ENCODE measurements around the gene ETAA1.

ETAA1 gene

GRCh38 chr2:67397143-67397986 lies at the start of gene ETAA1:
Gene ETAA1 (plus strand): TSS chr2:67397333. CDS start chr2:67397449, 116 bp downstream.
- peak; percentile 87 for DNase-seq

DNA sequence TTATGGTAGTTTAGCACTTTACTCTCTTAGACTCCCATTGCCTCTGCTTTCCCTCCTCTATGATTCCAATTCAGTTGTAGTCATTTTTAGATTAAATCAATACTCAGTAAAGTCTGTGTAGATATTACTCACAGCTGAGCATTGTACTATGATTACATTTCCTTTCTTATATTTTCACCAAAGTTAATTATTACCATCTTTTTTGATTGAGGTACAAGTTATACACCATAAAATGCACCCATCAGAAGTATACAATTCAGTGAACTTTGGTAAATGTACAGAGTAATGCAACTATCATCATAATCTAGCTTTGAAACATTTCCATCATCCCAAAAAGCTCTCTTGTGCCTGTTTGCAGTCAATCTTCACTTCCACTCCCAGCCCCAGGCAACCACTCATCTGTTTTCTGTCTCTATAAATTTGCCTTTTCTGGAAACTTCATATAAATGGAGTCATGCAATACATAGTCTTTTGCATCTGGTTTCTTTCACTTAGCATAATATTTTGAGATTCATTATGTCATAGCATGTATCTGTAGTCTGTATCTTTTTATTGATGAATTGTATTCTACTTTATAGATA lies 30.2 kb upstream of the ETAA1 start:
- no peak for DNase-seq

DNA sequence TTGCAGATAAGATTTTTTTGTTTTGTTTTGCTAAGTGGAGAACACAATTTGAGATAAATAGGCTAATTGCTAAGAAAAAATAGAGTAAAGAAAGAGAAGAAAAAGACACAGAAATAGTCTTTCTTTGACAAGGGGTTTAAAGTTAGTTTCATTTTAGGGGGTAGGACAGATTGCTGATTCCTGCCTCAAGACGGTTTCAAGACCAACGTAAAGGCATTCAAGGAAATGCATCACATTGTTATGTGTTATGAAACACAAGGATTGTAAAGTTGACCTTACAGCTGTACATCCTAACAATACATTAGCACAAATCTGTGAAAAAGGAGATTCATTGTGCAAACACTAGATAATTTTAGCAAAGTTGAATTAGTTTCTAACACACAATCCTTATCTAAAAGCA lies 22.7 kb upstream of the ETAA1 start:
- DNase-seq: no peak

DNA sequence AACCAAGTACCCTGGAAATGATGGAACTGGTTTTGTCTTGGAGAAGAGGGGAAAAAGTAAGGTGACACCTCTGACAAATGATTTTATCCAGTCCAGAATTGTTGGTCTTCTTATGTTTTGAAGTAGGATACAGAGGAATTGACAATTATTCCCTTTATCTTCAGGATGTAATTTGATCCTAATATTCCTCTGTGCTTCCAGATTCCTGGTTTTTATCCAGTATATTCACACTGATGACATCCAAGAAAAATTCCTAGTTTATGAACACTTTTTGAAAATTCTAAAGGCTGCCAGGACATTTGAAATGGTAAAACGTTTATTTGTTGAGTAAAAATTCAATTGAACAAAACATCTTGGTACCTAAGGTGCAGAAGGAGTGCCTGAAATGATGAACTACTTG lies 22.2 kb upstream of the ETAA1 start:
- DNase-seq: no peak

- DNase-seq: no peak
Measured at GRCh38 chr2:67378555-67378954, 18.6 kb upstream of the ETAA1 start.

- DNase-seq: no peak
Measured at GRCh38 chr2:67379048-67379447, 18.1 kb upstream of the ETAA1 start.

- no peak for DNase-seq
Measured at GRCh38 chr2:67384123-67384822, 12.9 kb upstream of the ETAA1 start.

DNA sequence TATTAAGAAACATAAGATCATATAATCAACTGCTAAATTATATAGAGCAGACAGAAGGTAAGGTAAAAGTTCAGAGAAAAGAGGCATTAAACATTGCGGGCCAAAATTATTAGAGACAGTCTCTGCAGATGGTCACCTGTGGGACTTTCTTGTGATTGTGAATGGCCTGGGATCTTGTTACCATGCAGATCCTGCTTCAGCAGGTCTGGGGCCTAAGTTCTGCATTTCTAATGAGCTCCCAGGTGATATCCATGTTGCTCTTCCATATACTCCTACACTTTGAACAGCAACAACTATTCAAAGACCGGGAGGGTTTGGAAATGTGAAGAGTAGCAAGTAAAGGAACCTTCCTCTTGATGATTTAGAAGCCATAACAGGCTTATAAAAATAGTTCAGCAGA lies 8.5 kb upstream of the ETAA1 start:
- no peak for DNase-seq

DNA sequence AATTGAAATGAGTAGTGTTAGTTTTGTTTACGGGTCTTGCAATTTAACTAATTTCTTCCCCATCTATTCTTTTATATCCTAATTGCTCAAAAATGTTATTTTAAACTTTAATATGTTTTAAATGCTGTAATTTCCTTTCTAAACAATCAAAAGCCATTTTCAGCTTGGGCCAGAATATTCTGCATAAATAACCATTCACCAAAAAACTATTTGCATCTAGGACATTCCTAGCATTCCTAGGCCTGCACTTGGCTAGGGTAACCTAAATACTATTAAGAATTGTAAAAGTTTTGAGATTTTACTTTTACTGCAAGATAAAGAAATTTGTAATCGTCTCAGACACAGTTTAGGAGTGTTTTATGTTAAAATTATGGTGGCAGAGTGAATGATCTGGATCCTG lies 7.8 kb upstream of the ETAA1 start:
- no peak for DNase-seq

GRCh38 chr2:67389788-67390187 lies 7.3 kb upstream of the ETAA1 start:
- DNase-seq: no peak

- no peak for DNase-seq
Measured at GRCh38 chr2:67393237-67393636, 3.9 kb upstream of the ETAA1 start.

DNA sequence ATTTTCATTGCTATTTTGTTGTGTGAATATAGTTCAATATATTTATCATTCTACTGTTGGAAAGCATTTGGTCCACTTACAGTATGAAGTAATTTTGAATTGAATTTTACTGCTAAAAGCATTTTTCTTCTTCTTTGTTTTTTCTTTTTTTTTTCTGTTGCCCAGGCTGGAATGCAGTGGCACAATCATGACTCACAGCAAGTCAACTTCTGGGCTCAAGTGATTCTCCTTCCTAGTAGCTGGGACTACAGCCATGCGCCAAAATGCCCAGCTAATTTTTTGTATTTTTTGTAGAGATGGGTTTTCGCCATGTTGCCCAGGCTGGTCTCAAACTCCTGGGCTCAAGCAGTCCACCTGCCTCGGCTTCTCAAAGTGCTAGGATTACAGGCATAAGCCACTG lies 2.4 kb upstream of the ETAA1 start:
- DNase-seq: no peak

DNA sequence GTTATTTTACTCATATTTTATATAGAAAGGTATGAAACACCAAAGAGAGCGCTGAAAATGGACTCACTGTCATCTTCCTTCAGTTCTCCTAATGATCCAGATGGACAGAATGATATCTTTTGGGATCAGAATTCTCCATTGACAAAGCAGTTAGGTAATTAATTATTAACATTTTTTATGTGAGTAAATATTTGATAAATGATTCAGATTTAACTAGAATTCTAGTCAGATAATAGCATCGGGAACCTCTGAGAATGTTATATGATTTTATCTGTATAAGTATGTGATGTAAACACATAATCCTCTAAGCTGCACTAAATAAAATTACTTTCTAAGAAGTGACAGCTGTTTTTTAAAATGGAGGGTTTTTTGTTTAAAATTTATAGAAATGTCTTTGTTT lies 2.0 kb downstream of the ETAA1 start:
- no peak for DNase-seq

DNA sequence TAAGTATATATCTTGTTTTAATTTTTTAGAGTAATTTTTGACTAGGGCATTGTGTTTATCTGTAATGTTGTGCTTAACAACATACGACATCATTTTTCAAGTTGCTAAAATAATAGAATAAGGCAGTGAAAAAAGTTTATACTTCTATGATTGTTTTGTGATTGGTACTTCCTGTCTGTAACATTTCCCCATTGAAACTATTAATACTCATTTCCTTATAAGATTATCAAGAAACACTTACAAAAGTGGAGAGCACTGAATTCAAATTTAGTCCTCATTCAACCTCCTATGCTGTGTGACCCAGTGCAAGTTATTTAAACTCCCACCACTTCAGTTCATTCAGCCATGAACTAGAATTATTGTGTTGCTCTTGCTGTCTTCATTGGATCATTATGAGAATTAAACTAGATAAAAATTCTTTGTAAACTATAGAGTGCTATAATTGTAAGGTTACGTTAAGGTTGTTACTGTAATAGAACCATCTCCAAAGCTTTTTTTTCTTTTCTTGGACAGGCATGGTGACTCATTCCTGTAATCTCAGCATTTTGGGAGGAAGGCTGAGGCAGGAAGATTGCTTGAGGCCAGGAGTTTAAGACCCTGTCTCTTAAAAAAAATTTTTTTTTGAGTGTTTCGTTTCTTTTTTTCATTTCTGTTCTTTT lies 2.8 kb downstream of the ETAA1 start:
- no peak for DNase-seq

DNA sequence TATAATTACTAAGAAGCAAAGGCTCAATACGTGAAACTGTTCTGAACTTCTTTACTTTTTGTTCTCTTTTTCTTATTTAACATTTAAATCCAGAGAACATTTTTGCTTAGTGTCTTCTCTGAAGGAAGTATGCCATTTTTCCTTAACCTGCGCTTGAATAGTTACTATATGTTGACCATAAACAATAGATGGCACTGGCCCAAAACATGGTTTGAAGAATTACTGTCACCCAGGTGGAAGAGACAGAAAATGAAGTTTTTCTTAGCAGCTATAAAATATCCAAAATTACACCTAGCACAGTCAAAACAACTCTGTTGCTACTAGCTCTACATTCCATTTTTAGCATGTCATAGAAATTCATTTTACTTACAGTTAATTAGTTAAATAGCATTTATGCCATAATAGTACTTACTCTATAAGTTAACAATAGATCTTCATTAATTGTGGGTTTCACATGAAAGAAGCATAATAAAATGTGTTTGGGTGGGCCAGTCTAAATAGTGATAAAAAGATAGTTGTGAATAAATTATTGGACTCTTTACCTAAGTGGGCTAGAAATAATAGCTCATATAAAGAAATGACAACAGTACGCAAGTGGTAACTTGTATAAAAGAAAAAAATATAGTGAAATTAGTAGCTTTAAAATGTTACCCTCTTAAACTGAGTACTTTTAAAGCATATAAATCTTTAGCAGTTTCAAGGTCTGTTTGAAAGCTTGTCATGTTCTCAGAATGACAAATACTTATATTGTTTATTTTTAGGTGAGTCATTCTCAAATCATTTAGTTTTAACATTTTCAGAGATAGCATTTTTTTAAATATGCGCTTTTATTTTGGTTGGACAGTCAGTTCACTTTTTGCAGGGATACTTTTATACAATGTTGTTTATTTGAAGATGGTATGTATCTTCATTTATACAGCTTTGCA lies 3.7 kb downstream of the ETAA1 start:
- DNase-seq: no peak

DNA sequence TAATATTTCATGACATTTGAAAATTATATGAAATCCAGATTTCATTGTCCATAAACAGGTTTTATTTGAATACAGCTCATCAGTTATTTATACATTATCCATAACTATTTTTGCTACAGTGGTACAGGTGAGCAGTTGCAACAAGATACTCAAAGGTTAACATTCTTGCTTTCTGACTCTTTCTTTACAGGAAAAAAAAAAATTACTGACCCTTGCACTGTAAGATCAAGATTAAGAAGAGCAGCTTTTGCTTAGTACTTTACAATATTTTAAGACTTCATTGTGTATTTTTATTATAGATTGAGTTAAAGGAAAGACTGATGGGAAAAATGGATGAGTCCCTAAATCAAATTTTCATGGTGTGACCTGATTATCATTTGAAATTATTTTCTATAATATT lies 11.2 kb downstream of the ETAA1 start:
- DNase-seq: no peak

DNA sequence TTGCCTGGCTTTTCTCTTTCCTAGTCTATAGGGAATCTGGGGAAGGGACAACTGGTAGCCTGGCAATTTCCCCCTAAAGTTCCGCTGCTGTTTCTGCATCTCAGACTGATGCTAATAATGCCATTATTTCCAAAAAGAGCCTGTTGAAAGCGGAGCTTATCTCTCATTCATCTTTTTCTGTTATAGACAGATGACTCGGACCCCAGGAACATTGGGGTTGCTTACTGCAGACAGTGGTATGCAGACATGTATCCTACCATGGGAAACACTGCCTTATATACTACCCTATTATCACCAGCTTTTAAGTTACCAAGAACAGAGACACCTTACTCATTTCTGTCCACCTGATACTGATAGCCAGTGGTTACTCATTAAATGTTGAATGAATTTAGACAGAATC lies 15.3 kb downstream of the ETAA1 start:
- DNase-seq: no peak

DNA sequence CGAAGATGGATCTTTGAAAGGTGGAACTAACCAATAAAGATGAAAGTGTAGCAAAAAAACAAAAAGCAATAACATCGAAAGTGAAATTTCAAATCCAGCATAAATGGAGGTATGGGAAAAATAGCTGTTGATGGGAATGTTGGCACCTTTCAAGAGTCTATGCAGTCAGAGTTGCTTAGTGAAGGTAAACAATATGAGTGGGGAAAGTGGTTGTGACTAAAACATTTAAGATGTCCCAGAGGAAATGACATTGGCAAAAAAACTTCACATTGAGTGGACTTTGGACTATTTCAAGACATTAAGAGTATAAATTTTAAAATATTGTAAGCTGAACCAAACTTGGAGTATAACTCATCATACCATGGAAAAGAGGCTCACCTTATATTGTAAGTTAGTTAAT lies 17.7 kb downstream of the ETAA1 start:
- no peak for DNase-seq

- no peak for DNase-seq
Measured at GRCh38 chr2:67416136-67416535, 19.0 kb downstream of the ETAA1 start.

GRCh38 chr2:67423489-67423888 lies 26.4 kb downstream of the ETAA1 start:
- no peak for DNase-seq

DNA sequence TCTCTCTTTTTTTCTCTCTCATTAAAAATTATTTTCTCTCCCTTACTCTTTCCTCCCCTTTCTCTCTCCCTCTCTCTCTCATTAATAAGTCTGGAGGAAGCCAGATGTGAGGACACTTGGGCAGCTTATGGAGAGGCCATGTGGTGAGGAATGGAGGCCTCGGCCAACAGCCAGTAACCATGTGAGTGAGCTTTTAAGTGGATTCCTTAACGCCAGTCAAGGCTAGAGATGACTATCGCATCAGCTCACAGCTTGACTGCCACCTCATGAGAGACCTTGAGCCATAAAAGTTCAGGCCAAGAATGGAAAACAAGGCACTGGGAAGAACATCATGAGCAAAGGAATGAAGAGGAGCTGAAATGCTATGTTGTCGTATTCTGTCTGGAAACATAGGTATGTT lies 39.1 kb downstream of the ETAA1 start:
- DNase-seq: no peak

DNA sequence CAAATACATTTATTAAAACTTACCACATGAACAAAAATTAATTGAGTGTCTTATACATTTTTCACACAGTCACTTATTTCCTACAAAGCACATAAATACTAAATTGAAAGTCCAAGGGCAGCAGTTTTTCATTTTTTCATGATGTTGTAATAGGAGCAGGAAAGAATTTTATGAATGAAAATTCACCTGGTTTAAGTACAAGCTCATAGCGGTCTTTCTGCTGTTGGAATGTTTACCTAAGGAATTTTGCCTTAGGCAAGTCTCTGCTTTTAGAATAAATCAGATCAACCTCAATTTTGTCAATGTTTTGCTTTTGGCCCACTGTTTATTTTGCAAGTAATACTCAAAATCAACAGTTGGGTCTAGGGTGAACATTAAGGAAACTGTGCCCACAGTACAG lies 40.0 kb downstream of the ETAA1 start:
- DNase-seq: no peak

- no peak for DNase-seq
Measured at GRCh38 chr2:67438337-67438736, 41.2 kb downstream of the ETAA1 start.
